Omental fat pad (tissue), 4 donors: Measurements from ENCODE around the gene NTM. TPM values are rescaled to one million over a fixed set of nuclear protein-coding genes. Genes with fewer than 3 reads are reported as not detected.

Experiments used
- ATAC-seq: fragments of 150-250 bp; one replicate; pipeline ENCODE4 v1.9.1; 2016; ENCODE audit warnings: mild to moderate bottlenecking, moderate library complexity; ENCODE audit not compliant: low FRiP score
- DNase-seq: peaks from one replicate; pipeline ENCODE4 v3.0.0-alpha.2; 2019; ENCODE audit warnings: low spot score
- CTCF ChIP-seq, 3 donors: fragments of 450-650 bp; IDR thresholded peaks; one replicate each; pipeline ENCODE4 v1.5.1; 2016 to 2017; ENCODE audit warnings: antibody characterized with exemption in 3 of 3, mild to moderate bottlenecking in 3 of 3, moderate library complexity in 2 of 3
- total RNA-seq, 4 donors: library from RNA; depleted of rRNA; stranded (reverse); fragments of >200 nt; gene quantifications; one replicate each; pipeline ENCODE4 v1.1.0, GENCODE V29; 2016

The NTM gene
- total RNA-seq, 4 donors from 2014 or later: 0.56 to 5.5 (median 2.4) TPM

GRCh38 chr11:131476266-131476665, 105.9 kb downstream of the NTM start:
- DNase-seq: no peak
- ATAC-seq: no peak
- TF ChIP-seq CTCF (IDR thresholded peaks at IDR 0.05): no peak

DNA sequence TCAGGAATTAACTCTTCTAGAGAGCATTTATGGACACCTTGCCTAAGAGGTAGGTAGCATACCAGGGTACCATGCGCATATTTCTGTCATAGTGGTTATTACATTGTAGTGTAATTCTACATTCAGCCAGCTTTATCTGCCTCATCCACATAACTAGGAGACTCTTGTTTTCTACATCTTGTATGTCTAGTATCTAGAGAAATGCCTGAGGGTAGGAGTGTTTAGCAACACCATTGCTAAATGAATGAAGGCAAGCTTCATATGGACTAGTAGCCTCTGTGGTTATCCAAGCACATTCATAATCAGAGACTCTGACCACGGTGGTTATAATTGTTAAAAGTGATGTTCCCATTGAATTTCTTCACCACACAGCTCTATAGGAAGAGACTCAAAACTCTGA, 107.9 kb downstream of the NTM start:
- ATAC-seq (no peak), DNase-seq (no peak)
- TF ChIP-seq CTCF (IDR thresholded peaks at IDR 0.05): no peak

- no peak for TF ChIP-seq CTCF (IDR thresholded peaks at IDR 0.05)
- peak; percentile 51 for ATAC-seq
- no peak for DNase-seq
Observed at GRCh38 chr11:131481303-131481702, 110.9 kb downstream of the NTM start.

- ATAC-seq: no peak
- no peak for TF ChIP-seq CTCF (IDR thresholded peaks at IDR 0.05)
- DNase-seq: no peak
Observed at GRCh38 chr11:131481971-131482370, 111.6 kb downstream of the NTM start.

DNA sequence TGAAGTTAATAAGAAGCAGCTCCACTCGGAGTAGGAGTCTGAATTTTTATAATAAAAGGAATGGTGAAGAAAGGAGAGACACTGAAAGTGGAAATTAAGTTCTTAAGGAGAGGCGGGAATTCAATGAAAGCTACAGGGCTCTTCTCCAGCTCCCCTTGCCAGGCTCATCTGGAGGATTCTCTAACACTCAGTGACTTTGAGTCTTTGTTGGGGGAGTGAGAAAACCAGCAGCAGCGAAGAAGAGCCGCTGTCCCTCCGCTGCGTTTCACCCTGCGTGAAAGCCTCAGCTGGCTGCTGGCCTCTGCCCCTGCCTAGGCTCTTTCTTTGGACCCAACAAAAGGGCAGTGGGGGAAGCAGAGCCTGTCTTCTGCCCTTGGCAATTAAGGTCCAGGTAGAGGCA, 113.0 kb downstream of the NTM start:
- ATAC-seq: no peak
- no peak for TF ChIP-seq CTCF (IDR thresholded peaks at IDR 0.05)
- no peak for DNase-seq

DNA sequence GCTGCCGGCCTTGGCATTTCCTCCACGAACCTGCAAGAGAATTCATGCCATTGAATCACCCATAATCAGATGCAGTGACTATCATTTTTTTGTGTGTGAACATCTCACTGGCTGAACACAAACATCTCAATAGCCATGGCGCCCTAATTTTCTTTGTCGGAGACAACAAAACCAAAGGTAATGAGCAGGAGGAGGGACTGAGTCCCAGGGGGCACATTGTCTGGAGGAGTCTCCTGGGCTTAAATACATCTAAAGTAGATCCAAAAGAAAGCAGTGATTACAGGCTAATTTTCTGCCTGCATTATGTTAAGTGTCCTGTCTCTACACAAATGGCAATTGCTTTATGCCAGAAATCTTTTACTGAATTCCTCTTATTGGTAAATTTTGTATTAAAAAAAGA, 113.5 kb downstream of the NTM start:
- TF ChIP-seq CTCF (IDR thresholded peaks at IDR 0.05): no peak
- ATAC-seq (no peak), DNase-seq (no peak)

DNA sequence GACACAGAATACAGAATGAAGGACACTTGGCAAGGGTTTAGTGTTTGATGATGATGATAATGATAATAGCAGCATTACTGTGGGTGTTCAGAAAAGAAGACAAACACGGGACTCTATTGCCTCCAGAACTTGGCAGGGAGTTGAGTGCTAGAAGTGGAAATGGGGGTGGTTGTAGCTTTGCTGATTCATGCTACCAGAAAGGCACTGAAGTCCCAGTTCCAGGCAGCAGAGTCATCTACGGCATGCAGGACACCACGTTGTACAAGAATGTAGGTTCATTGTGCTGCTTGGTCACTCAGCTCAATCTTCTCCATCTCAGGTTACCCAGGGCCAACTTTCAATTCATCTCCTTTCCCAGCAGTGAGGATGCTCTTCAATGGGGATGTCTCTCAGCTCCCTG, 115.7 kb downstream of the NTM start:
- no peak for TF ChIP-seq CTCF (IDR thresholded peaks at IDR 0.05)
- DNase-seq (no peak), ATAC-seq (no peak)
